ENCODE results near the gene SAT1.

The SAT1 gene

GRCh38 chrX:23782455-23782854 lies 518 bp upstream of the SAT1 start:
- peak overlapping the region; percentile 72 to 80 for H3K4me3 ChIP-seq

GRCh38 chrX:23783589-23784469 lies 856 bp downstream of the SAT1 start:
- Histone ChIP-seq H3K27ac (peak overlapping the region; percentile 94 to 95), H3K27me3 (no peaks in the 10 kb centered on the region), H3K4me1 (peaks cover 0 to 3% (median 0%) of the 10 kb centered on the region in 4 donors), H3K36me3 (peaks cover 0 to 9% (median 9%) of the 10 kb centered on the region in 3 donors), H3K9me3 (no peaks in the 10 kb centered on the region), H3K4me3 (peak overlapping the region; percentile 72 to 80)
- intact Hi-C loops (cut with DNase I; ENCODE audit: low total_unique reads): loop anchor here (2.0 kb wide), 1 partner anchor 117 kb away; no protein-coding TSS in a partner anchor
- DNase-seq: no peak
- TF ChIP-seq CTCF (IDR thresholded peaks at IDR 0.05): no peak

More at GRCh38 chrX:23782455-23782854, 518 bp upstream of the SAT1 start:
- Histone ChIP-seq H3K9me3 (no peaks in the 10 kb centered on the region), H3K36me3 (peaks cover 0 to 9% (median 9%) of the 10 kb centered on the region in 3 donors), H3K4me1 (peaks cover 0 to 3% (median 0%) of the 10 kb centered on the region in 4 donors), H3K27ac (peak overlapping the region; percentile 94 to 95), H3K27me3 (no peaks in the 10 kb centered on the region)
- intact Hi-C loops (cut with DNase I; ENCODE audit: low total_unique reads): loop anchor here (2.0 kb wide), 1 partner anchor 118 kb away; no protein-coding TSS in a partner anchor
- DNase-seq: no peak
- TF ChIP-seq CTCF (IDR thresholded peaks at IDR 0.05): no peak

- Histone ChIP-seq H3K36me3 (peaks cover 0 to 9% (median 9%) of the 10 kb centered on the region in 3 donors), H3K4me1 (peaks cover 0 to 3% (median 0%) of the 10 kb centered on the region in 4 donors), H3K9me3 (no peaks in the 10 kb centered on the region), H3K27ac (peak overlapping the region; percentile 94 to 95), H3K4me3 (peak overlapping the region; percentile 72 to 80), H3K27me3 (no peaks in the 10 kb centered on the region)
- no peak for DNase-seq
- intact Hi-C loops (cut with DNase I; ENCODE audit: low total_unique reads): no loop called here
- no peak for TF ChIP-seq CTCF (IDR thresholded peaks at IDR 0.05)
These were observed 1.7 kb downstream of the SAT1 start for GRCh38 chrX:23784470-23785331.

GRCh38 chrX:23785580-23785979 lies 2.6 kb downstream of the SAT1 start:
- H3K4me3 ChIP-seq: peak overlapping the region; percentile 72 to 80
- H3K36me3 ChIP-seq: peaks cover 0 to 9% (median 9%) of the 10 kb centered on the region in 3 donors
- H3K9me3 ChIP-seq: no peaks in the 10 kb centered on the region
- DNase-seq: no peak
- peaks cover 0 to 3% (median 0%) of the 10 kb centered on the region in 4 donors for H3K4me1 ChIP-seq
- no peaks in the 10 kb centered on the region for H3K27me3 ChIP-seq
- intact Hi-C loops (cut with DNase I; ENCODE audit: low total_unique reads): no loop called here
- H3K27ac ChIP-seq: peak overlapping the region; percentile 31 to 94
- TF ChIP-seq CTCF (IDR thresholded peaks at IDR 0.05): no peak

- no peak for TF ChIP-seq CTCF (IDR thresholded peaks at IDR 0.05)
- Histone ChIP-seq H3K4me3 (no peak overlapping the region), H3K27ac (no peak overlapping the region), H3K9me3 (no peaks in the 10 kb centered on the region), H3K4me1 (peaks cover 0 to 3% (median 0%) of the 10 kb centered on the region in 4 donors), H3K27me3 (no peaks in the 10 kb centered on the region), H3K36me3 (peaks cover 0 to 9% (median 9%) of the 10 kb centered on the region in 3 donors)
- intact Hi-C loops (cut with DNase I; ENCODE audit: low total_unique reads): no loop called here
- no peak for DNase-seq
These were observed 3.4 kb downstream of the SAT1 start for GRCh38 chrX:23786268-23786815.

Measured in tibial artery (tissue), 4 donors.